ENCODE measurements around the gene HOXB2. TPM values are rescaled to one million over a fixed set of nuclear protein-coding genes. Genes with fewer than 3 reads are reported as not detected.

HOXB2 gene
- polyA plus RNA-seq, 3 donors, result 1.6 to 3.8 (median 3.3) TPM

- Histone ChIP-seq H3K27me3 (ENCODE audit: control insufficient read depth in 2 of 2, insufficient read depth in 2 of 2, low read length in 2 of 2) (peaks cover 26 to 54% of the 10 kb centered on the region in 2 donors), H3K4me2 (replicated peaks; ENCODE audit: extremely low read depth, low read length, poor library complexity, severe bottlenecking) (no peak overlapping the region), H3K9ac (ENCODE audit: insufficient read depth, low read length, poor library complexity, severe bottlenecking) (no peak overlapping the region), H2AFZ (ENCODE audit: insufficient read depth, low read depth, low read length, poor library complexity, severe bottlenecking) (no peak overlapping the region), H3K4me1 (ENCODE audit: control insufficient read depth in 1 of 2, insufficient read depth in 2 of 2, low read length in 2 of 2) (no peaks in the 10 kb centered on the region), H3K79me2 (ENCODE audit: insufficient read depth, low read length) (no peaks in the 10 kb centered on the region), H4K20me1 (ENCODE audit: insufficient read depth, low read length) (no peaks in the 10 kb centered on the region), H3K4me3 (replicated peaks in 1 of 3; ENCODE audit: low read depth in 2 of 3, low read length in 3 of 3) (no peak overlapping the region), H3K36me3 (replicated peaks in 1 of 2; ENCODE audit: control insufficient read depth in 1 of 2, insufficient read depth in 2 of 2, low read length in 2 of 2) (no peaks in the 10 kb centered on the region), H3K27ac (ENCODE audit: low read depth in 1 of 2, low read length in 2 of 2) (no peak overlapping the region), H3K9me3 (replicated peaks in 1 of 2; ENCODE audit: control insufficient read depth in 1 of 2, insufficient read depth in 1 of 2, low read length in 2 of 2) (peaks cover 0 to 3% of the 10 kb centered on the region in 2 donors)
- intact Hi-C loops (cut with micrococcal nuclease), result no loop called here
- Mint-ChIP-seq H3K36me3 (peaks cover 0 to 3% of the 10 kb centered on the region in 2 donors), H3K4me3 (no peak overlapping the region), H3K9me3 (peaks cover 0 to 3% (median 0%) of the 10 kb centered on the region in 7 donors), H3K27ac (no peak overlapping the region), H3K27me3 (ENCODE audit: low read depth in 3 of 3) (peaks cover 46 to 70% (median 54%) of the 10 kb centered on the region in 3 donors), H3K4me1 (no peaks in the 10 kb centered on the region)
- DNase-seq, result no peak
- 70% methylated on average over 4 of the region's 6 CpGs for WGBS (ENCODE audit: insufficient coverage)
- no peak for TF ChIP-seq CTCF (IDR thresholded peaks at IDR 0.05)
Measured at GRCh38 chr17:48523010-48523409, 21.9 kb downstream of the HOXB2 start.

DNA sequence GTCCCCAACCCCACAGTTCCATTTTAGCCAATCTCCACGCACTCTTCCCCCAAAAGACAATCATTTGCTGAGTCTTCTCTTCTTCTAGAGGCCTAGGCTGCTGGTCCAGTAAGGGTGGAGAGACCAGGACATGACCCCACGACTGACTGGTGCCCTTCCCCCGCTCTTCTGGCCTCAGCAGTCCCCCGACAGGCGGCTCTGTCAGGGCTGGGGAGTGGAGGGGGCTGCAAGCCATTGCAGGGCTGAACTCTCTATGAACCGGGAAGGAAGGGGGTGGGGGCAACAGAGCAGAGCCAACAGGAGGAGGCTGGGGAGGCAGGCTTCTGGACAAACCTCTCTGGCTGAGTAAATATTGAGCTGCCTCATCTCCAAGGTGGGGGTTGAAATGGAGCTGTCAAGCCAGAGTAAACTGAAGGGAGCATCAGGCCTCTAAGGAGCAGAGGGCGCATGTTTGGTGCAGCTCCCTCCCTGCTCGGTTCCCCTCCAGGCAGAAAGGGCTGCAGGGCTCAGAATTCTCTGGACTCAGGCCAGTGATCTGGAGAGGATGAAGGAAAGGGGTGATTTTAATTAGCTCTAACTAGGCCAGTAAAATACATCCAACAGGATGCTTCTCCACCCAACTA lies 22.8 kb downstream of the HOXB2 start:
- Mint-ChIP-seq H3K27me3 (ENCODE audit: low read depth in 3 of 3) (peaks cover 39 to 70% (median 50%) of the 10 kb centered on the region in 3 donors), H3K27ac (no peak overlapping the region), H3K36me3 (peaks cover 0 to 3% of the 10 kb centered on the region in 2 donors), H3K4me1 (peaks cover 4% of the 10 kb centered on the region), H3K9me3 (peaks cover 0 to 3% (median 0%) of the 10 kb centered on the region in 7 donors), H3K4me3 (no peak overlapping the region)
- Histone ChIP-seq H3K9me3 (replicated peaks in 1 of 2; ENCODE audit: control insufficient read depth in 1 of 2, insufficient read depth in 1 of 2, low read length in 2 of 2) (peaks cover 0 to 3% of the 10 kb centered on the region in 2 donors), H4K20me1 (ENCODE audit: insufficient read depth, low read length) (no peaks in the 10 kb centered on the region), H3K4me1 (ENCODE audit: control insufficient read depth in 1 of 2, insufficient read depth in 2 of 2, low read length in 2 of 2) (no peaks in the 10 kb centered on the region), H3K4me3 (replicated peaks in 1 of 3; ENCODE audit: low read depth in 2 of 3, low read length in 3 of 3) (no peak overlapping the region), H3K4me2 (replicated peaks; ENCODE audit: extremely low read depth, low read length, poor library complexity, severe bottlenecking) (no peak overlapping the region), H3K27me3 (ENCODE audit: control insufficient read depth in 2 of 2, insufficient read depth in 2 of 2, low read length in 2 of 2) (peaks cover 20 to 52% of the 10 kb centered on the region in 2 donors), H3K9ac (ENCODE audit: insufficient read depth, low read length, poor library complexity, severe bottlenecking) (no peak overlapping the region), H3K79me2 (ENCODE audit: insufficient read depth, low read length) (no peaks in the 10 kb centered on the region), H2AFZ (ENCODE audit: insufficient read depth, low read depth, low read length, poor library complexity, severe bottlenecking) (no peak overlapping the region), H3K27ac (ENCODE audit: low read depth in 1 of 2, low read length in 2 of 2) (no peak overlapping the region), H3K36me3 (replicated peaks in 1 of 2; ENCODE audit: control insufficient read depth in 1 of 2, insufficient read depth in 2 of 2, low read length in 2 of 2) (no peaks in the 10 kb centered on the region)
- intact Hi-C loops (cut with micrococcal nuclease), result no loop called here
- WGBS (ENCODE audit: insufficient coverage), result 71% methylated on average over 4 of the region's 8 CpGs
- no peak for DNase-seq
- TF ChIP-seq CTCF (IDR thresholded peaks at IDR 0.05), result no peak

Measured in CD14-positive monocyte (primary cell).